ENCODE measurements around the gene DNAI4. TPM values are rescaled to one million over a fixed set of nuclear protein-coding genes. Genes with fewer than 3 reads are reported as not detected.

The DNAI4 gene
- total RNA-seq, 1 donor from 2014 or later = 14.3 TPM

GRCh38 chr1:66931590-66931989 is 6.9 kb upstream of the DNAI4 start:
- peaks cover 2% of the 10 kb centered on the region for H3K36me3 Mint-ChIP-seq (ENCODE audit: insufficient read depth)
- no peaks in the 10 kb centered on the region for H3K9me3 Mint-ChIP-seq (ENCODE audit: low read depth)
- DNase-seq (ENCODE audit: low spot score, unreplicated experiment) = no peak
- peaks cover 26% of the 10 kb centered on the region for H3K4me1 Mint-ChIP-seq (ENCODE audit: low read depth)
- no peak for TF ChIP-seq CTCF (IDR thresholded peaks at IDR 0.05; ENCODE audit: unreplicated experiment)
- H3K27ac Mint-ChIP-seq = peak overlapping the region; percentile 80
- H3K27me3 Mint-ChIP-seq = no peaks in the 10 kb centered on the region
- peak overlapping the region; percentile 91 for H3K4me3 Mint-ChIP-seq (ENCODE audit: low read depth)

- no peak for TF ChIP-seq CTCF (IDR thresholded peaks at IDR 0.05; ENCODE audit: unreplicated experiment)
- no peak for DNase-seq (ENCODE audit: low spot score, unreplicated experiment)
These were observed 6.1 kb upstream of the DNAI4 start for GRCh38 chr1:66930823-66931174.

GRCh38 chr1:66929999-66930822 is 5.6 kb upstream of the DNAI4 start:
- Mint-ChIP-seq H3K27ac (peak overlapping the region; percentile 94), H3K36me3 (ENCODE audit: insufficient read depth) (no peaks in the 10 kb centered on the region), H3K9me3 (ENCODE audit: low read depth) (no peaks in the 10 kb centered on the region), H3K4me3 (ENCODE audit: low read depth) (peak overlapping the region; percentile 91), H3K27me3 (no peaks in the 10 kb centered on the region), H3K4me1 (ENCODE audit: low read depth) (peaks cover 30% of the 10 kb centered on the region)
- DNase-seq (ENCODE audit: low spot score, unreplicated experiment) = peak; percentile 96
- peak; percentile 37 for TF ChIP-seq CTCF (IDR thresholded peaks at IDR 0.05; ENCODE audit: unreplicated experiment)

More at GRCh38 chr1:66930823-66931174, 6.1 kb upstream of the DNAI4 start:
- Mint-ChIP-seq H3K4me3 (ENCODE audit: low read depth) (peak overlapping the region; percentile 91), H3K4me1 (ENCODE audit: low read depth) (peaks cover 31% of the 10 kb centered on the region), H3K9me3 (ENCODE audit: low read depth) (no peaks in the 10 kb centered on the region), H3K27me3 (no peaks in the 10 kb centered on the region), H3K36me3 (ENCODE audit: insufficient read depth) (no peaks in the 10 kb centered on the region), H3K27ac (peak overlapping the region; percentile 94)

GRCh38 chr1:66929691-66929998 is 5.0 kb upstream of the DNAI4 start:
- TF ChIP-seq CTCF (IDR thresholded peaks at IDR 0.05; ENCODE audit: unreplicated experiment) = no peak
- DNase-seq (ENCODE audit: low spot score, unreplicated experiment) = no peak
- Mint-ChIP-seq H3K27ac (peak overlapping the region; percentile 54), H3K27me3 (no peaks in the 10 kb centered on the region), H3K4me1 (ENCODE audit: low read depth) (peaks cover 28% of the 10 kb centered on the region), H3K4me3 (ENCODE audit: low read depth) (peak overlapping the region; percentile 91), H3K9me3 (ENCODE audit: low read depth) (no peaks in the 10 kb centered on the region), H3K36me3 (ENCODE audit: insufficient read depth) (no peaks in the 10 kb centered on the region)

- H3K27ac Mint-ChIP-seq = no peak overlapping the region
- no peaks in the 10 kb centered on the region for H3K9me3 Mint-ChIP-seq (ENCODE audit: low read depth)
- no peaks in the 10 kb centered on the region for H3K36me3 Mint-ChIP-seq (ENCODE audit: insufficient read depth)
- peak overlapping the region; percentile 91 for H3K4me3 Mint-ChIP-seq (ENCODE audit: low read depth)
- DNase-seq (ENCODE audit: low spot score, unreplicated experiment) = no peak
- no peak for TF ChIP-seq CTCF (IDR thresholded peaks at IDR 0.05; ENCODE audit: unreplicated experiment)
- peaks cover 28% of the 10 kb centered on the region for H3K4me1 Mint-ChIP-seq (ENCODE audit: low read depth)
- H3K27me3 Mint-ChIP-seq = no peaks in the 10 kb centered on the region
These were observed 4.6 kb upstream of the DNAI4 start for GRCh38 chr1:66929146-66929688.

Data from progenitor cell of endocrine pancreas (in vitro differentiated cells).